ENCODE data around the gene TACO1. TPM values are rescaled to one million over a fixed set of nuclear protein-coding genes. Genes with fewer than 3 reads are reported as not detected.

TACO1 gene
- total and polyA plus RNA-seq, 9 of the 15 experiments (the other 6 are each of a cell fraction or from before 2014, with no cell fraction given): 10.3 to 41.6 (median 30.9) TPM

- Histone ChIP-seq H3K4me2 (ENCODE audit: insufficient read depth, low read length) (no peak overlapping the region; the same call in 1 of the 2 replicates), H3K36me3 (ENCODE audit: control insufficient read depth, insufficient read depth, low read length) (no peaks in the 10 kb centered on the region; the same call in 2 of the 3 replicates), H3K9me3 (replicated peaks; ENCODE audit: control insufficient read depth, insufficient read depth, low read depth, low read length) (no peaks in the 10 kb centered on the region), H3K79me2 (ENCODE audit: control insufficient read depth, insufficient read depth, low read length) (peaks cover 43% of the 10 kb centered on the region), H3K9me1 (ENCODE audit: control insufficient read depth, insufficient read depth, low read length) (peaks cover 3% of the 10 kb centered on the region), H4K20me1 (replicated peaks; ENCODE audit: control insufficient read depth, insufficient read depth, low read length) (no peaks in the 10 kb centered on the region), H3K27ac (ENCODE audit: extremely low read depth, low read depth, low read length) (no peak overlapping the region), H2AFZ (ENCODE audit: low read depth, low read length) (peak overlapping the region; percentile 11; the same call in 1 of the 2 replicates), H3K9ac (ENCODE audit: insufficient read depth in 1 of 2, low read depth in 2 of 2, low read length in 2 of 2) (no peak overlapping the region), H3K4me1 (replicated peaks in 1 of 2; ENCODE audit: control insufficient read depth in 2 of 2, insufficient read depth in 2 of 2, low read length in 2 of 2) (peaks cover 6 to 22% of the 10 kb centered on the region in 2 experiments; a peak in 4 of 5 replicates), H3K4me3 (no peak overlapping the region), H3K27me3 (ENCODE audit: control insufficient read depth in 2 of 2, insufficient read depth in 2 of 2, low read length in 2 of 2) (no peaks in the 10 kb centered on the region)
- BruUV-seq (replicated peaks): no TSS peak
- in situ Hi-C loops (cut with MboI) (no loop called here), intact Hi-C loops (cut with micrococcal nuclease) (loop anchor here (10.0 kb wide), 1 partner anchor 218 kb away; the partner anchor contains the start of gene SMARCD2)
- ATAC-seq: no peak
- ChIA-PET POLR2A (interaction anchor here (0.5 to 1.4 kb wide), 5 partner anchors 9 to 195 kb away, joined by 3 to 4 read pairs (median 3); partner anchors contain the start of gene CCDC47), CTCF (ENCODE audit: low intra/inter-chr PET ratio) (interaction anchor here (0.6 kb wide), 1 partner anchor 15 kb away, joined by 3 read pairs; no protein-coding TSS in a partner anchor)
- no peak for FAIRE-seq
- DNase-seq (ENCODE audit: extremely low read depth in 1 of 4, low spot score in 3 of 4): no peak
- TF ChIP-seq SRF (CRISPR knock-in tag; IDR thresholded peaks at IDR 0.05): no peak
- TF ChIP-seq BCLAF1 (IDR thresholded peaks at IDR 0.05; ENCODE audit: borderline replicate concordance in 1 of 2, control insufficient read depth in 1 of 2, low read depth in 2 of 2, low read length in 1 of 2): no peak
- no peak for TF ChIP-seq CREB1 (IDR thresholded peaks at IDR 0.05)
- TF ChIP-seq CREB1 (CRISPR knock-in tag; IDR thresholded peaks at IDR 0.05): no peak
- TF ChIP-seq YBX1 (IDR thresholded peaks at IDR 0.05): no peak
- TF ChIP-seq RFX7 (CRISPR knock-in tag; IDR thresholded peaks at IDR 0.05): no peak
- TF ChIP-seq SPI1 (IDR thresholded peaks at IDR 0.05; ENCODE audit: borderline replicate concordance, low read depth, low read length): peak; percentile 61; the same call in 1 of the 2 replicates
- no peak for TF ChIP-seq SRSF7 (optimal IDR thresholded peaks at IDR 0.05; ENCODE audit: low read depth, low read length)
- 59% methylated on average over 4 of the region's 4 CpGs for WGBS (ENCODE audit: insufficient coverage, low coverage, missing lambda C conversion rate)
These were observed 26.0 kb downstream of the TACO1 start for GRCh38 chr17:63626551-63627180.

All from K562 (cell line).